Measurements from ENCODE around the gene SNX8. TPM values are rescaled to one million over a fixed set of nuclear protein-coding genes. Genes with fewer than 3 reads are reported as not detected.

SNX8 gene
- total RNA-seq, 2 donors from 2014 or later, result 23.7 to 31.8 TPM

DNA sequence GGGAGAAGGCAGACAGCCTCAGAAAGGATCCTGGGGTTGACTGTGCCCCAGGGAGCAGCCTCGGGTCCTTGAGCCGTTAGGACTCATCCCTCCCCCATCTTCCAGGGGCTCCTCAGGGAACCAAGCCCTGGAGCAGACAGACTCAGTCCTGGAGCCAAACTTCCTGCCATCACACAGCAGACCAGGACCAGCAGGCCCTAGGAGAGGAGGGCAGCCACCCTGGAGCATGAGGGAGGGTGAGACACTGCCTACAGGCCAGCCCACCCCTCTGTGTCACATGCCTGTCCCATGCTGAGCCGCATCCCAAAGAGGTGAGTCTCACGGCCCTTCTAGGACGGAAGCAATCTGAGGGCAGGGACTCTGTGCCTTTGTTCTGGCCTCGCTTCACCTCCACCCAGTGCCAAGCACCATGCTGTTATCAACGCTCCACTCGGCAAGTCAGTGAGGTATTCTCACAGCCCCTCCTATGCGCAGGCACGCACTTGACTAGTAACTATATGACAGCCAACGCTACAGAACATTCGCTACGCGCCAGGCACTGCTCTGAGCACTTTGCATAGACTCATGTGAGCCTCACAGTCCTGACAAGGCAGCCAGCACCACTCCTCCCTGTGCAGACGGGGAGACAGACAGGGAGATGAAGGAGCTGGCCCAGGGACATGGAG lies 100.6 kb downstream of the SNX8 start:
- Mint-ChIP-seq H3K4me3 (peak overlapping the region; percentile 1), H3K27ac (peak overlapping the region; percentile 61), H3K27me3 (no peaks in the 10 kb centered on the region), H3K9me3 (no peaks in the 10 kb centered on the region), H3K36me3 (ENCODE audit: low read depth) (peaks cover 64% of the 10 kb centered on the region), H3K4me1 (peaks cover 9% of the 10 kb centered on the region)
- ATAC-seq (replicated peaks), result no peak

- no peaks in the 10 kb centered on the region for H3K9me3 Mint-ChIP-seq
- no peak overlapping the region for H3K4me3 Mint-ChIP-seq
- ATAC-seq (replicated peaks), result no peak
- H3K4me1 Mint-ChIP-seq, result peaks cover 9% of the 10 kb centered on the region
- H3K36me3 Mint-ChIP-seq (ENCODE audit: low read depth), result peaks cover 64% of the 10 kb centered on the region
- H3K27ac Mint-ChIP-seq, result peak overlapping the region; percentile 7
- H3K27me3 Mint-ChIP-seq, result no peaks in the 10 kb centered on the region
Measured at GRCh38 chr7:2212906-2213305, 101.3 kb downstream of the SNX8 start.

- H3K27ac Mint-ChIP-seq, result no peak overlapping the region
- no peak for ATAC-seq (replicated peaks)
- H3K4me1 Mint-ChIP-seq, result peaks cover 9% of the 10 kb centered on the region
- no peaks in the 10 kb centered on the region for H3K9me3 Mint-ChIP-seq
- H3K27me3 Mint-ChIP-seq, result no peaks in the 10 kb centered on the region
- peaks cover 64% of the 10 kb centered on the region for H3K36me3 Mint-ChIP-seq (ENCODE audit: low read depth)
- H3K4me3 Mint-ChIP-seq, result no peak overlapping the region
Measured at GRCh38 chr7:2211926-2212325, 102.3 kb downstream of the SNX8 start.

DNA sequence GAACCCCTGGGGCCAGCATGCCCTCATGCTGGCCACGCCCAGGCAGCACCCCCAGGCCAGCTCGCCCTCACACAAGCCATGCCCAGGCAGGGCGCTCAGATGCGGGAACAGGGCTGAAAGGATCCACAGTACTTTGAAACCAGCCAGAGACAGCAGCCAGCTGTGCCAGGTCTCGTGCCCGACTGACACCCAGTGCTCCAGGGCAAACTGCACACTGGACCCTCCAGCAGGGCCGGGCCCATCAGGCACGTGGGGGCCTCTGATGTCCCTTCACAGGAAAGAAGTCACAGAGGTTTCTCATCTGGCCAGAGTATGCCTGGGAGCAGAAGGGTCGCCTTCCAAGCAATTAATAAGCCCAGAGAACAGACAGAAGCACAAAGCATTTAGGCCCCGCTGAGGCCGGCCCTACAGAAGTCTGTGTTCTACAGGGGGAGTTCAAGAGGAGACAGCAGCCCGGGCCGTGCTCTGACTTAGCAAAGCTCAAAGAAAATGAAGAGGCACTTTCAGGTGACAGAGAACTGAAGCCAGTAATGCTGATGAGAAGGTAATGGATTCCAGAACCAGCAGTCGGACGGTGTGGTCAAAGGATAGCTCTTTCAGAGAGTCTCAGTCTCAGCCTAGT lies 102.9 kb downstream of the SNX8 start:
- Mint-ChIP-seq H3K36me3 (ENCODE audit: low read depth) (peaks cover 61% of the 10 kb centered on the region), H3K9me3 (no peaks in the 10 kb centered on the region), H3K4me1 (peaks cover 9% of the 10 kb centered on the region), H3K27me3 (no peaks in the 10 kb centered on the region), H3K4me3 (no peak overlapping the region), H3K27ac (no peak overlapping the region)
- ATAC-seq (replicated peaks), result no peak

GRCh38 chr7:2210551-2211258 lies 103.5 kb downstream of the SNX8 start:
- no peaks in the 10 kb centered on the region for H3K9me3 Mint-ChIP-seq
- H3K27ac Mint-ChIP-seq, result no peak overlapping the region
- H3K4me3 Mint-ChIP-seq, result no peak overlapping the region
- no peaks in the 10 kb centered on the region for H3K27me3 Mint-ChIP-seq
- no peak for ATAC-seq (replicated peaks)
- H3K4me1 Mint-ChIP-seq, result peaks cover 4% of the 10 kb centered on the region
- H3K36me3 Mint-ChIP-seq (ENCODE audit: low read depth), result peaks cover 54% of the 10 kb centered on the region

DNA sequence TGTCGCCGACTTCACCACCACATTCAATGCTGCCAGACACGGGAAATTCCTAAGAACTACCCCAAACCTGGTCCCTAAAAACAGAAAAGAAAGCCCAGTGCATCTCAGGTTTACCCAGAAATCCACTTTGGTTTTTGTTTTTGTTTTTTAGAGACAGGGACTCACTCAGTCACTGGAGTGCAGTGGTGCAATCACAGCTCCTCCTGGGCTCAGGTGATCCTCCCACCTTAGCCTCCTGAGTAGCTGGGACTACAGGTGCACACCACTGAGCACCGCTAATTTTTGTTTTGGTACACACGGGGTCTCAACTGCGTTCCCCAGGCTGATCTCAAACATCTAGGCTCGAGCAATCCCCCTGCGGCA lies 104.3 kb downstream of the SNX8 start:
- Mint-ChIP-seq H3K4me3 (no peak overlapping the region), H3K9me3 (no peaks in the 10 kb centered on the region), H3K36me3 (ENCODE audit: low read depth) (peaks cover 46% of the 10 kb centered on the region), H3K27ac (no peak overlapping the region), H3K27me3 (no peaks in the 10 kb centered on the region), H3K4me1 (no peaks in the 10 kb centered on the region)
- no peak for ATAC-seq (replicated peaks)

- ATAC-seq (replicated peaks), result peak; percentile 52
- Mint-ChIP-seq H3K36me3 (ENCODE audit: low read depth) (peaks cover 40% of the 10 kb centered on the region), H3K9me3 (no peaks in the 10 kb centered on the region), H3K4me3 (no peak overlapping the region), H3K27me3 (no peaks in the 10 kb centered on the region), H3K27ac (no peak overlapping the region), H3K4me1 (no peaks in the 10 kb centered on the region)
Measured at GRCh38 chr7:2209146-2209960, 104.9 kb downstream of the SNX8 start.

GRCh38 chr7:2208712-2209111 lies 105.5 kb downstream of the SNX8 start:
- no peaks in the 10 kb centered on the region for H3K4me1 Mint-ChIP-seq
- H3K36me3 Mint-ChIP-seq (ENCODE audit: low read depth), result peaks cover 36% of the 10 kb centered on the region
- H3K27me3 Mint-ChIP-seq, result no peaks in the 10 kb centered on the region
- no peak overlapping the region for H3K27ac Mint-ChIP-seq
- ATAC-seq (replicated peaks), result no peak
- no peaks in the 10 kb centered on the region for H3K9me3 Mint-ChIP-seq
- no peak overlapping the region for H3K4me3 Mint-ChIP-seq

DNA sequence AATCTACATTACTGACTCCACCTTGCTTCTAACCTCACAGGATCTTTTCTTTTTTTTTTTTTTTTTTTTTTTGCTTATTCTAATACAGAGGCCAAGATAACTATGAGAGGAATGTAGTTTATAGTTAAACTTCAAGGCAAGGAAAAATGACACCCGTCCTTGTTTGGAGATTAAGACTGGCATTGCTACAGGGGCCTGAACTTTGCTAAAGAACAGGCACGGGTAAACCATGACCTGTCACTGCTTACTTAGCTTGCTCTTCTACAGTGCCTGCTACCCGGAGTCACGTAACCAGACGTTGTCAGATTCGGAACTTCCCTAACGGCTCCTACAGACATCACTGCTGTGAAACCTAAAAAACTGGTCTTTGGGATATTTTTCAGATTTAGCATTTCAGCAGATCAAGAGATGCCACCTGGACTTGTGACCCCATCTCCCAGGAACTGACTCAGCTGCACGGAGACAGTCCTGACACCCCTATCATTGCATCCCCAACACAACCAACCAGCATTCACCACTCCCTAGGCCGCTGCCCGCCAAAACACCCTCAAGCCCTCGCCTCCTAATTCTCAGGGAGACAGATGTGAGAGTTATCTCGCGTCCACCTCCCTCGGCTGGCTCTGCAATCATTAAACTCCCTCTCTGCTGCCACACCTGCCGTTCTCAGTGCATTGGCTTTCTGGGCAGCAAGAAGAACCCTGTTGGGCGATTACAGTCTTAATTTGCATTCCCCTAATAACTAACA lies 109.0 kb downstream of the SNX8 start:
- Mint-ChIP-seq H3K4me3 (no peak overlapping the region), H3K9me3 (no peaks in the 10 kb centered on the region), H3K27ac (no peak overlapping the region), H3K36me3 (ENCODE audit: low read depth) (peaks cover 26% of the 10 kb centered on the region), H3K4me1 (no peaks in the 10 kb centered on the region), H3K27me3 (no peaks in the 10 kb centered on the region)
- no peak for ATAC-seq (replicated peaks)

DNA sequence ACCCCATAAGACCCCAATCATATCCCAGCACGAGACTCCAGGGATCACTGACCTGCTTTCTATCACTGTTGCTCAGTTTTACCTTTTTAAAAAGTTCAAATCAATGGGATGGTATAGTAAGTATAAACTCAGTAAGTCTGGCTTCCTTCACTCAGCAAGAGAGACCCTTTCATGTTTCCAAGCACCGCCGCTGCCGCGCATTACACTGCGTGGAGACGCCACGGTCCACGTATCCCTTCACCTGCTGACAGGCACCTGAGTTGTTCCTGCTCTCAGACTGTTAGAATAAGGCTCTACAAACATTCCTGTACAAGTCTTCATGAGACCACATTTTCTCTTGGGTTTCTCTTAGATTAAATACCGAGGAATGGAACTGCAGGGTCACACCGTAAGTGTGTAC lies 109.8 kb downstream of the SNX8 start:
- H3K4me3 Mint-ChIP-seq, result no peak overlapping the region

DNA sequence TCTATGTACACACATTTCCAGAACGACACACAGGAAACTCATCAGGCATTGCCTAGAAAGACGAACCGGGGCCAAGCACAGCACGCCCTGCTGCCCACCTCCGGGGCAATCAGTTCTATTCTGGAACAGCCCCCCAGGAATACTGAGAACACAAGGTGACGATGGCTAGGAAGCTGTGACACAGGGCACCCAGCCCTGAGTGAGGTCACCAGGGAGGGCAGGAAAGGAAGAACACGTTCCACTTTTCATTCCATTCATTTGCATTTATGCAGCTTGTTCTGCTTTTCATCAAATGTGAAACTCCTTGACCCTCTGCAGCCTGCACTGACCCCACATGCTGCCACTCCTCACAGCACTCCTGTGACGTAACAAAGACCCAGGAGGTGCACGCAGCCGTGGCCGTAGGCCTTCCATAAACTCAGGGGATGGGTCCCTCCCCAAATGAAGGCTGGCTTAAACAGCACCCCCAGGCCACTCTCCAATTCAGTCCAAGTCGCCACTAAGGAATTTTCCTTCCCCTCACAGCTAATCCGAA lies 110.4 kb downstream of the SNX8 start:
- no peak overlapping the region for H3K27ac Mint-ChIP-seq
- H3K4me3 Mint-ChIP-seq, result no peak overlapping the region
- peaks cover 27% of the 10 kb centered on the region for H3K36me3 Mint-ChIP-seq (ENCODE audit: low read depth)
- no peaks in the 10 kb centered on the region for H3K27me3 Mint-ChIP-seq
- H3K9me3 Mint-ChIP-seq, result no peaks in the 10 kb centered on the region
- no peaks in the 10 kb centered on the region for H3K4me1 Mint-ChIP-seq
- ATAC-seq (replicated peaks), result no peak

More for the DNA sequence above, 109.8 kb downstream of the SNX8 start:
- H3K9me3 Mint-ChIP-seq, result no peaks in the 10 kb centered on the region
- no peak overlapping the region for H3K27ac Mint-ChIP-seq
- H3K4me1 Mint-ChIP-seq, result no peaks in the 10 kb centered on the region
- ATAC-seq (replicated peaks), result no peak
- H3K36me3 Mint-ChIP-seq (ENCODE audit: low read depth), result peaks cover 28% of the 10 kb centered on the region
- H3K27me3 Mint-ChIP-seq, result no peaks in the 10 kb centered on the region

GRCh38 chr7:2202901-2203765 lies 111.1 kb downstream of the SNX8 start:
- Mint-ChIP-seq H3K9me3 (no peaks in the 10 kb centered on the region), H3K4me3 (no peak overlapping the region), H3K4me1 (no peaks in the 10 kb centered on the region), H3K27ac (no peak overlapping the region), H3K27me3 (no peaks in the 10 kb centered on the region), H3K36me3 (ENCODE audit: low read depth) (peaks cover 20% of the 10 kb centered on the region)
- ATAC-seq (replicated peaks), result no peak

- Mint-ChIP-seq H3K27me3 (no peaks in the 10 kb centered on the region), H3K36me3 (ENCODE audit: low read depth) (peaks cover 16% of the 10 kb centered on the region), H3K4me1 (no peaks in the 10 kb centered on the region), H3K27ac (no peak overlapping the region), H3K9me3 (no peaks in the 10 kb centered on the region), H3K4me3 (no peak overlapping the region)
- no peak for ATAC-seq (replicated peaks)
Measured at GRCh38 chr7:2202361-2202761, 111.9 kb downstream of the SNX8 start.
